GM23248 (cell line): ENCODE results near the gene DNAH8.

Experiments used
- EZH2 ChIP-seq: fragments of 200-600 bp; sonication (generic); IDR thresholded peaks from 2 replicates; pipeline ENCODE4 v1.6.1; 2018; ENCODE audit warnings: antibody characterized with exemption, mild to moderate bottlenecking; ENCODE audit not compliant: insufficient read depth, poor library complexity, severe bottlenecking
- EZH2phosphoT487 ChIP-seq: fragments of 200-600 bp; sonication (generic); IDR thresholded peaks from 2 replicates; pipeline ENCODE4 v1.6.1; 2018; ENCODE audit warnings: antibody characterized with exemption, moderate library complexity, mild to moderate bottlenecking, low read depth; ENCODE audit not compliant: insufficient read depth

DNA sequence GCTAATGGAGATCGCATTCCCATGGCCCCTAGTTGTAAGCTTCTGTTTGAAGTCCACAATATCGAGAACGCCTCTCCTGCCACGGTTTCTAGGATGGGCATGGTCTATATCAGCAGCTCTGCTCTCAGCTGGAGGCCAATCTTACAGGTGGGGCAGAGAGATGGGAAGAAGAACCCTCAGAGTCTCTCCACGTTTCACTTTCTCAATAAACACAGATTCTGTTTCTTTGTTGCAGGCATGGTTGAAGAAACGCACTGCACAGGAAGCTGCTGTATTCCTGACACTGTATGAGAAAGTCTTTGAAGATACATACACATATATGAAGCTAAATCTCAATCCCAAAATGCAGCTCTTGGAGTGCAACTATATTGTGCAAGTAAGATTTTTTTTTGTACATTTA lies 157.9 kb downstream of the DNAH8 start:
- TF ChIP-seq EZH2phosphoT487 = no peak
- no peak for TF ChIP-seq EZH2
